GM13976 (cell line): ENCODE results near the gene OSM.

Experiments used
- DNase-seq: peaks from one replicate; pipeline ENCODE4 v3.0.0; 2012; ENCODE audit warnings: low spot score
- CTCF ChIP-seq: IDR thresholded peaks from 2 replicates; pipeline ENCODE4 v1.5.1; 2012; ENCODE audit warnings: borderline replicate concordance, mild to moderate bottlenecking; ENCODE audit not compliant: insufficient read depth; ENCODE audit errors: extremely low read depth, missing control alignments, control extremely low read depth
- in situ Hi-C: fragments of 300-500 bp; cut with MboI; formaldehyde crosslinking; loops from one replicate; pipeline ENCODE4 v1.12.0; 2022; ENCODE audit warnings: low sequenced_read_pairs, mixed read lengths, inconsistent platforms; ENCODE audit not compliant: unreplicated experiment

The OSM gene

GRCh38 chr22:30305906-30306626, 39.4 kb upstream of the OSM start:
- in situ Hi-C loops: no loop called here
- TF ChIP-seq CTCF: no peak
- DNase-seq: no peak

- no peak for TF ChIP-seq CTCF
- DNase-seq: peak; percentile 74
- in situ Hi-C loops: no loop called here
Measured at GRCh38 chr22:30305519-30305905, 38.9 kb upstream of the OSM start.

GRCh38 chr22:30304495-30305244, 38.0 kb upstream of the OSM start:
- peak; percentile 20 for DNase-seq
- no peak for TF ChIP-seq CTCF
- in situ Hi-C loops: no loop called here

- DNase-seq: no peak
- in situ Hi-C loops: no loop called here
- TF ChIP-seq CTCF: no peak
Measured at GRCh38 chr22:30302810-30303138, 36.1 kb upstream of the OSM start.

GRCh38 chr22:30301995-30302809, 35.6 kb upstream of the OSM start:
- DNase-seq: no peak
- no peak for TF ChIP-seq CTCF
- in situ Hi-C loops: no loop called here

- DNase-seq: no peak
- no peak for TF ChIP-seq CTCF
- in situ Hi-C loops: no loop called here
Measured at GRCh38 chr22:30299322-30299721, 32.7 kb upstream of the OSM start.
